Neural cell (in vitro differentiated cells): Measurements from ENCODE around the gene SSBP2.

Source experiments
- CTCF ChIP-seq: fragments of 450-650 bp; IDR thresholded peaks from 2 replicates; pipeline ENCODE4 v1.5.1; 2014; ENCODE audit warnings: antibody characterized with exemption, mild to moderate bottlenecking, moderate library complexity; ENCODE audit not compliant: poor library complexity, severe bottlenecking
- EP300 ChIP-seq: fragments of 450-650 bp; conservative IDR thresholded peaks from 2 replicates; pipeline ENCODE4 v1.6.1; 2014; ENCODE audit warnings: antibody characterized with exemption, mild to moderate bottlenecking, moderate library complexity; ENCODE audit not compliant: poor library complexity, severe bottlenecking
- EZH2 ChIP-seq: fragments of 200-600, 300-800 bp; shearing (Covaris generic), sonication (generic); IDR thresholded peaks from 2 replicates; pipeline ENCODE4 v1.6.1; 2014; ENCODE audit warnings: antibody characterized with exemption, low read length, borderline replicate concordance, mild to moderate bottlenecking; ENCODE audit not compliant: insufficient read depth, poor library complexity, severe bottlenecking
- RAD21 ChIP-seq: fragments of 450-650 bp; conservative IDR thresholded peaks from 2 replicates; pipeline ENCODE4 v1.6.1; 2014; ENCODE audit warnings: antibody characterized with exemption, mild to moderate bottlenecking, moderate library complexity
- REST ChIP-seq: IDR thresholded peaks from 2 replicates; pipeline ENCODE4 v1.6.1; 2012; ENCODE audit warnings: borderline replicate concordance
- SMC3 ChIP-seq: fragments of 450-650 bp; conservative IDR thresholded peaks from 2 replicates; pipeline ENCODE4 v1.6.1; 2014; ENCODE audit warnings: antibody characterized with exemption, mild to moderate bottlenecking, moderate library complexity; ENCODE audit not compliant: poor library complexity

- TF ChIP-seq EP300 (peak; percentile 98), CTCF (no peak), EZH2 (no peak), RAD21 (peak; percentile 74), REST (peak; percentile 26), SMC3 (peak; percentile 77)
These were observed at the start of gene SSBP2 for GRCh38 chr5:81751009-81751835.
